ENCODE results near the gene SAMM50. TPM values are rescaled to one million over a fixed set of nuclear protein-coding genes. Genes with fewer than 3 reads are reported as not detected.
A peak's percentile ranks its signal among the peaks of the same experiment; 100 is the strongest.

Gene SAMM50
- total RNA-seq, 2 experiments from 2014 or later: 42.2 to 57.9 TPM

DNA sequence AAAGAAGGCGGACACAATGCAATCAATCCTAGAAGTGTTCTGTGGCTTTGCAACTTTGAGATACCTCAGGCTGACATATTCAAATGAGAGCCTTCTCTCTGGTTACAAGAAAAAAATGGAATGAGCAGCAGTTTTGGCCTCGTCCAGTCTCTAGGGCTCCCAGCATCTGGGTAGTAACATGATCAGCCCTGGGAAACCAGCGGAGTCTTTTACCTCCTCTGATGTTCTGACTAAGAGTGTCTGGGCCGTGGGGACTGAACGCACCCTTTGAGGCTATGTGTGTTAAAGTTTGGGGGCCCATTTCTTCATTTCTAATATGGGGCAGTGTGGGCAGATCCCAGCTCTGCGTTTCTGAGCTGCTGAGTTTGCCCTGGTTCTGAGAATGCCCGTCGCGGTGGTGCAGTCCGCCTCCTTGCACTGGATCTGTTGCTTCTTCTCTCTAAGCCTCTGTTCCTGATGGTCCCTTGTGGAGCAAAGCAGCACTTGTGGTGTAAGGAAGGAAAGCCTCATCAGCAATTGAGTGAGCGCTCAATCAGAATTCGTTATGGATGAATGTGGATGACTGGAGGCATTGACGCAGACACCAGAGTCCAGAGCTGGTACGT, 77.0 kb downstream of the SAMM50 start:
- H3K36me3 Mint-ChIP-seq: peaks cover 3% of the 10 kb centered on the region
- no peaks in the 10 kb centered on the region for H3K9me3 Mint-ChIP-seq (ENCODE audit: low read depth)

GRCh38 chr22:44033287-44033686, 78.0 kb downstream of the SAMM50 start:
- H3K4me3 Mint-ChIP-seq: no peak overlapping the region
- H3K9me3 Mint-ChIP-seq (ENCODE audit: low read depth): no peaks in the 10 kb centered on the region
- DNase-seq (no peak), ATAC-seq (no peak)
- H3K36me3 Mint-ChIP-seq: peaks cover 2% of the 10 kb centered on the region
- no peak overlapping the region for H3K27ac Mint-ChIP-seq
- H3K4me1 Mint-ChIP-seq: peaks cover 24% of the 10 kb centered on the region
- CTCF ChIA-PET: interaction anchor here (1.0 to 2.8 kb wide), 3 partner anchors 9 to 48 kb away, joined by 3 to 15 read pairs (median 4); partner anchors contain the start of gene PARVB
- no peaks in the 10 kb centered on the region for H3K27me3 Mint-ChIP-seq

More for the DNA sequence above, 77.0 kb downstream of the SAMM50 start:
- CTCF ChIA-PET: interaction anchor here (1.7 to 3.1 kb wide), 3 partner anchors 39 to 594 kb away, joined by 4 to 15 read pairs (median 11); no protein-coding TSS in a partner anchor
- DNase-seq (no peak), ATAC-seq (no peak)
- Mint-ChIP-seq H3K27me3 (no peaks in the 10 kb centered on the region), H3K27ac (no peak overlapping the region), H3K4me1 (peaks cover 32% of the 10 kb centered on the region), H3K4me3 (no peak overlapping the region)

GRCh38 chr22:44033694-44034093, 78.5 kb downstream of the SAMM50 start:
- no peaks in the 10 kb centered on the region for H3K36me3 Mint-ChIP-seq
- no peak overlapping the region for H3K27ac Mint-ChIP-seq
- CTCF ChIA-PET: interaction anchor here (1.0 to 2.8 kb wide), 3 partner anchors 9 to 48 kb away, joined by 3 to 15 read pairs (median 4); partner anchors contain the start of gene PARVB
- H3K4me1 Mint-ChIP-seq: peaks cover 21% of the 10 kb centered on the region
- no peaks in the 10 kb centered on the region for H3K27me3 Mint-ChIP-seq
- DNase-seq (no peak), ATAC-seq (no peak)
- H3K9me3 Mint-ChIP-seq (ENCODE audit: low read depth): no peaks in the 10 kb centered on the region
- H3K4me3 Mint-ChIP-seq: no peak overlapping the region

GRCh38 chr22:44037519-44038375, 82.5 kb downstream of the SAMM50 start:
- DNase-seq (no peak), ATAC-seq (no peak)
- no peaks in the 10 kb centered on the region for H3K9me3 Mint-ChIP-seq (ENCODE audit: low read depth)
- H3K27me3 Mint-ChIP-seq: no peaks in the 10 kb centered on the region
- no peak overlapping the region for H3K27ac Mint-ChIP-seq
- H3K36me3 Mint-ChIP-seq: no peaks in the 10 kb centered on the region
- H3K4me3 Mint-ChIP-seq: no peak overlapping the region
- CTCF ChIA-PET: interaction anchor here (1.0 to 1.2 kb wide), 2 partner anchors 11 to 44 kb away, joined by 3 to 5 read pairs; no protein-coding TSS in a partner anchor
- peaks cover 16% of the 10 kb centered on the region for H3K4me1 Mint-ChIP-seq

GRCh38 chr22:44039566-44040171, 84.4 kb downstream of the SAMM50 start:
- CTCF ChIA-PET: interaction anchor here (1.7 kb wide), 1 partner anchor 46 kb away, joined by 4 read pairs; no protein-coding TSS in a partner anchor
- Mint-ChIP-seq H3K4me3 (no peak overlapping the region), H3K27me3 (no peaks in the 10 kb centered on the region), H3K9me3 (ENCODE audit: low read depth) (no peaks in the 10 kb centered on the region), H3K27ac (peak overlapping the region; percentile 3), H3K36me3 (no peaks in the 10 kb centered on the region), H3K4me1 (peaks cover 16% of the 10 kb centered on the region)
- DNase-seq: no peak
- ATAC-seq: peak; percentile 66

GRCh38 chr22:44042249-44043218, 87.3 kb downstream of the SAMM50 start:
- H3K27ac Mint-ChIP-seq: no peak overlapping the region
- H3K4me1 Mint-ChIP-seq: peaks cover 36% of the 10 kb centered on the region
- CTCF ChIA-PET: interaction anchor here (1.0 kb wide), 1 partner anchor 49 kb away, joined by 3 read pairs; no protein-coding TSS in a partner anchor
- H3K27me3 Mint-ChIP-seq: no peaks in the 10 kb centered on the region
- H3K4me3 Mint-ChIP-seq: no peak overlapping the region
- no peak for DNase-seq
- H3K9me3 Mint-ChIP-seq (ENCODE audit: low read depth): no peaks in the 10 kb centered on the region
- ATAC-seq: no peak
- H3K36me3 Mint-ChIP-seq: no peaks in the 10 kb centered on the region

DNA sequence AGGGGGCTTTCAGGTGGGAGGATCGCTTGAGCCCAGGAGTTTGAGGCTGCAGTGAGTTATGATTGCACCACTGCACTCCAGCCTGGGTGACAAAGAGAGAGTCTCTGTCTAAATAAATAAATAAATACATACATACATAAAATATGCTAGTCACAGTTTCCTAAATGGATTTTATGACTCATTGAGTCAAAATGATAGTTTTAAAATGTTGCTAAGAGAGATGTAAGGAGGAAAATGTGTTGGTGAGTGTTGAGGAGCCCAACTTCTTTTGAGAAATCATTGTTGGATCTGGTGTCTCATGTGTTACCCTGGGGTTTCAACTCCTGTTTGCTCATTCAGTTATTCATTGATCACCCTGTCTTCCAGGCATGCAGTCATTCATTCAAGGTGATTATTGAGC, 89.9 kb downstream of the SAMM50 start:
- no peaks in the 10 kb centered on the region for H3K36me3 Mint-ChIP-seq
- H3K27me3 Mint-ChIP-seq: no peaks in the 10 kb centered on the region
- peaks cover 39% of the 10 kb centered on the region for H3K4me1 Mint-ChIP-seq
- DNase-seq (no peak), ATAC-seq (no peak)
- CTCF ChIA-PET: interaction anchor here (0.9 kb wide), 1 partner anchor 52 kb away, joined by 3 read pairs; no protein-coding TSS in a partner anchor
- no peak overlapping the region for H3K4me3 Mint-ChIP-seq
- H3K27ac Mint-ChIP-seq: no peak overlapping the region
- H3K9me3 Mint-ChIP-seq (ENCODE audit: low read depth): no peaks in the 10 kb centered on the region

Other genes with a start within 250 kb of the SAMM50 start
- under 1 TPM; 0.14 to 0.32 TPM for gene EFCAB6, start 143.1 kb upstream of the SAMM50 start, total RNA-seq
- gene SULT4A1, start 92.9 kb upstream of the SAMM50 start, total RNA-seq: not detected
- not detected for gene PNPLA5, start 63.4 kb upstream of the SAMM50 start, total RNA-seq
- gene PNPLA3, start 31.6 kb upstream of the SAMM50 start, total RNA-seq: under 1 TPM in 1 of 2 experiments, not detected in 1; 0.19 TPM
- 10 to 100 TPM; 56.9 to 66.9 TPM for gene PARVB, start 68.9 kb downstream of the SAMM50 start, total RNA-seq
- gene PARVG, start 225.5 kb downstream of the SAMM50 start, total RNA-seq: 100 to 1,000 TPM; 125 to 170 TPM